Activated naive CD4-positive, alpha-beta T cell treated with Interleukin-2 at 50 U/mL for 16 hours (primary cell): ENCODE results near the gene UCN2.

ENCODE experiments used
- DNase-seq: peaks from one replicate; pipeline ENCODE4 v3.0.0-alpha.2; 2020

UCN2 gene

DNA sequence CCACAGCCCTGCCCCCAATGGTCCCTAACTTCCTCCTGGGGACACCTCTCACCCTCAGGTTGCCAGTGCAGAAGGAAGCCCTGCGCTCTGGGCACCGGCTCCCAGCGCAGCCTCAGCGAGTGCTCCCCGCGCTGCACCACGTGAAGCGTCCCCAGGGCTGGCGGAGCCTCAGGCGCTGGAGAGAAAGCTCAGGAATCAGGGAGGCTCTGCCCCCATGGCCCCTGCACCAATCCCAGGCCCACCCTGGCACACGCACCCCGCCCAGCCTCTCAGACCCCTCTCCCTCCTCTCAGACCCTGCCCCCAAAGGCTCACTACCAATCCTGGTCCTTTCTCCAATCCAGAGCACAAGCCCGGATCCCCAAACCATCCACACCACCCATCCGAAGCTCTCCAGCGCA lies 24.6 kb upstream of the UCN2 start:
- DNase-seq = no peak

DNA sequence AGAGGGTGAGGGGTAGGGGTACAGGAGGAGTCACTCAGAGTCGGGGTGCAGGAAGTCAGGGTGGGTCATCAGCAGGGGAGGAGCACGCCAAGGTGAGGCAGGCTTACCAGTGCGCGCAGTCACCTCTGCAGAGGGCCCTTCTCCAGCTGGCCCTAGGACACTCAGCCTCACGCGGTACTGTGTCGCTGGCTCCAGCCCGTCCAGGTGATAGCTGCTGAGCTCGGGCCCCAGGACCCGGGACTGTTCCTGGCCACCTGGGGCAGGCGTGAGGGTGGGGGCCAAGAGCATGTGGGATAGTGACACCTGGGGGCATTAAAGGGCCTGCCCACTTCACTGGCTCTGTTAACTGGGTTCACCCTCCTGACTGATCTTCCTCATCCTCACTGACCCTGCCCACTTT lies 24.1 kb upstream of the UCN2 start:
- DNase-seq = no peak

DNA sequence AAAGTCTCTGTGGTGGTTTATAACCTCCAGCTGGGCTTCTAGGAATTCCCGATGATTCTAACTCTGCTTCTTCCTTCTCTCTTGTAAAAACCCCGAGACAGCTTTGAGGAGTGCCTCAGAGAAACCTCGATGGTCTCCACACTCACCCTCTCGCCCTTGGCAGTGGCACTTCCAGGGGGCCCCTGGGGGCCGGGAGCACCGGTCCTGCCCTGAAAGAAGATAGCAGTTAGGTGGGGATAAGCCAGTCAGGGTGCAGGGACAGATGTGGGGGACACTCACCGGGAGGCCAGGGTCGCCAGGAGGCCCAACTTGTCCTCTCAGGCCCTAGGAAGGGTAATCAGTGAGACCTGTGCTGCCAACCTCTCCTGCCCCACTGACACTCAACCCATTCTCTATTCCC lies 21.8 kb upstream of the UCN2 start:
- no peak for DNase-seq

DNA sequence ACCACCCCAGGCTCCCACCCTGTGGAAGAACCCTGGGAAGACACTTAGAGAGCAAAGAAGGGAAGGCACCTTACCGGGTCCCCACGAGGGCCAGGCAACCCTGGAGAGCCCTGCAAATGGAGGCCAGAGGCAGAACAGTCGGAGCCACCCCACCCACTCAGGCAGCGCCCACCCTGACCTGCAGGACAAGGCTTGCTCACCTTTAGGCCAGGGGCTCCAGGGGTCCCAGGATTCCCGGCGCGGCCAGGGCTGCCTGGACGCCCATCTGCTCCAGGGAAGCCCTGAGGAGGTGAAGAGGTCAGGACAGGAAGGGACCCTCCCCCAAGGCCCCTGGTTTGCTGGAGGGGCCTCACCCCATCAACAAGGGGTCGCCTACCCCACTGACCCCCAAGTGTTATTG lies 21.3 kb upstream of the UCN2 start:
- DNase-seq = no peak

DNA sequence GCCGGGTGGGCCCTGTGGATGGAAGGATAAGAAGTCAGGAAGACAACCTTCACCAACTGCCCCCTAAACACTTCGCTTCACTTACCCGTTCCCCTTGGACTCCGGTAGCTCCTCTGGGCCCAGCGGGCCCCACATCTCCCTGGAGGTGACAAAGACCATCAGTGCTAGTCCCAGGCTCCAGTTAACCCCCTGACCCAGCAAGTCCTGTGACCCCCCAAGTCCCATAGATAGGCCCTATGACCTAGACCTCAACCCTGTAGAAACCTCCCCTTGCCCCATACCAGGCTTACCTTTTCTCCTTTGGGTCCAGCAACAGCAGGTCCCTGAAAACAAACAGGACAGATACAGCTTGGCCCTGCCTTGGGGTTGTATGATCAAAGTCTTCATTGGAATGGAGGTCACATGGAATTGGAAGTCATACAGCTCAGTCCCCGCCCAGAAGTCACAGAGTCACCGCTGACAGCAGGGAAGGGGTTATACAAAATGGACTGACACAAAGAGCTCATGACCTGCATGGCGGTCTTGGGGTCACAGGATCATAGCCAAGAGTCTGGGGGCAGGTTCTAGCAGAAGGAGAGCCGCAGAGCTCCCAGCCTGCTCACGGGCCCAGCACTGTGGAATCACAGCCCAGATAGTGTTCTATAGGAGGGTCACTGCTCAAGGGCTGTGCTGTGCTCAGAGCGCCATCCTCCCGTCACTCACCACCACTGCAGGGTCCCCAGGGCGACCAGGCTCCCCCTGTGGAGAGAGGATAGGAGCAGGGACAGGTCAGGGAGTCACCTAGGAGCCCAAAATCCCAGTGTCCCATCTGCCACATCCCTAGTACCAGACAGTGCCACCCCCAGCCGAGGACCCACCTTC lies 18.3 kb upstream of the UCN2 start:
- no peak for DNase-seq

DNA sequence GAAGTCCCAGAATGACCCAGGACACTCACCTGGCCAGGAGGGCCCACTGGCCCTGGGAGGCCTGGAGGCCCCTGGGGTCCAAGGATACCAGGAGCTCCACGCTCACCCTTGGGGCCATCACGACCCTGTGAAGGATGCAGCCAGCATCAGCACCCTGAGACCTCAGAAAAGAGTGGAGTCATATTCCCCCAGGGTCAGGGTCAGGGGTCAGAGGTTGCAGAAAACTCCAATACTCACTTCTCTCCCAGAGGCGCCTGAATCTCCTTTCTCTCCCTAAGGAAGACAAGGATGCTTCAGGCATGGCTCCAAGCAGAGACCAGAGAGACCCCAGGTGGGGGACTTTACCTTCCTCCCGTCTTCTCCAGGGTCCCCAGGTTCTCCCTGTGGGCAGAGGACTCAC lies 13.1 kb upstream of the UCN2 start:
- DNase-seq = no peak

DNA sequence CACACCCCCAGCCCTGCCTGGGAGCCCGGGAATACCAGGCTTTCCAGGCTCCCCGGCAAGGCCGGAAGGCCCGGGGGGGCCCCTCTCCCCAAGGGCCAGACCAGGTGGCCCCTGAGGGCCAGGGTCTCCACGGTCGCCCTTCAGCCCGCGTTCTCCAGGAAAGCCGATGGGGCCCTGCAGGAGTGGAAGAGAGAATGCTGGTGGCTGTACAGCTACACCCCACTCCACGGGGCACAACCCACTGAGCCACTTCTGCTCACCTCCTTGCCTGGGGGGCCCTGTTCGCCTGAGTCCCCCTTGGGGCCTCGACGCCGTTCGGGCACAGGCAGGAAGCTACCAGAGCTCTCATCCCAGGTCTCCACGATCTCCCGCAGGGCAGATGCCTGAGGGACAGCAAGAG lies 11.8 kb upstream of the UCN2 start:
- DNase-seq = no peak

DNA sequence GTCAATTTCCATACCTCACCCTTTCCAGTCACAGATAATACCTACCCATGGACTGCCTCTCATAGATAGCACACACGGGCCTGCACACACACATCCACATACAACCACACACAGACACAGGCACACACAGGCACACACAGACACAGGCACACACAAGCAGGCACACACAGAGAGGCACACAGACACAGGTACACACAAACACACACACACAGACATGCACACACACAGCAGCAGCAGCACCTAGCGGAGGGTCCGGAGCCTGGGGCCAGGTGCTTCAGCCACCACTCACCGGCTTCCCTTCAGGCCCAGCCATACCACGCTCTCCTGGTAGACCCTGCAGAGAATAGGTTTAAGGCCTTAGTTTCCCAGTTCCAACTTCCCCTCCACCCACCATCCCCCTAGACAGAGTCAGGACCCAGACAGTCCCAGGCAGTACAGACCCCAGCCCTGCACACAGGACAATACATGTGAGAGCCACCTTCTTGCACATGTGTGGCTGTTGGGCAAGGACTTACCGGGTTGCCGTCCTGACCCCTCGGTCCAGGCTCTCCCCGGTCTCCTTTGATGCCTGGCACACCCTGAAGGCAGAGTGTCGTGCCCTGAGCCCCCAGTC lies 10.5 kb upstream of the UCN2 start:
- no peak for DNase-seq

DNA sequence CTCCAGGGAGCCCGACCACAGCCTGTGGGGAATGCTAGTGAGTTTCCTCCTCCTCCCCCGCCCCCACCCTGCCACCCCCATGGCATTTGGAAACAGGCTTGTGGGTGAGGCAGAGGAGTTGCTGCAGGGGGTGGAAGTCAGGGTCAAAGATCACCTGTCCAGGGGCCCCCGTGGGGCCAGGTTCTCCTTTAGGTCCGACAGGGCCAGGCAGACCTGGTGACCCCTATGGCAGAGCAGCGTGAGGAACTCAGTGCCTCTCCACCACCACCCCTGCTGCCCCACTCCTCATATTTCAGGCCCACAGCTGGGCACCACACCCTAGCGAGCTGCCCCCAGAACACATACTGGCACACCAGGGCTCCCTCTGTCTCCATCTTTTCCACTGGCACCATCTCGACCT lies 8.9 kb upstream of the UCN2 start:
- no peak for DNase-seq

DNA sequence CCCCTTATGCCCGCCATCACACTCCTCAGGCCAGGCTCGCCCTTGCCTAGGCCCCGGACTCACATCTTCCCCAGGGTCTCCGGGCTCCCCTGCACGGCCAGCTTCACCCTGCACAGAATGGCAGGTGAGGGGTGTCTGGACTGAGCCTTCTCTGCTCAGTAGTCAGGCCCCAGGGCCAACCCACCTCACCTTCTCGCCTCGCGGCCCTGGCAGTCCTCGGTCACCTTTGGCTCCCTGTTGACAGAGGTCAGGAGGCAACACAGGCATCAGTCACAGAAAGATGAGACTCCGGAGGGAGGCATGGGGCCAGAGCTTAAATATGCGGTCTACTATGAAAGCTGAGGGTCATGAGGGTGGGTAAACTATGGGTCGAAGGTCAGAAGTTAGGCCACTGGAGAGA lies 8.4 kb upstream of the UCN2 start:
- no peak for DNase-seq

DNA sequence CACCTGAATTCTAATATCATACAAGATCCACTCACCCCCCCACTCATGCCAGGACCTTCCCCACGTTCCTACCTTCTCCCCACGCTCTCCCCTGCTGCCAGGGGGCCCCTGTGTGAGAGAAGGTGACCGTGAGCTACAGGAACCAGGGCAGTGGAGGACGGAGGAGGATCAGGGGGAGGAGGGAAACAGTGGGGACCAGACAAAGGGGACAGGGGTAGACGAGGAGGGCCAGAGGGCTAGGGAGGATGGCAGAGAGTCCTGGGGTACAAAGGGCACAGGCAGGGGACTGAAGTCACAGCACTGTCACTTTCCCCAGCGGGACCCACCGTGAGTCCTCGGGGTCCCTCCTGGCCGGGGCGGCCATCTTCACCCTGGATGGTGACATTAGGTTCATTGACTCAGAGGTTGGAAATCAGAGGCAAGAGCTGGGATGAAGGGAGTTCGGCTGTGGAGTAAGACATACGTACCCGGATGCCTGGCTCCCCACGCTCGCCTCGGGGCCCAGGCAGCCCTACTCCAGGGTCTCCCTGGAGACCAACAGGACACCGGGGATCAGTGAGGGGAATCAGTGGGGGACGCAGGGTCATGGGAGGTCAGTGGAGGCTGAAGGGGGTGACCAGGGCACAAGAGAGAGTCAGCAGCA lies 6.3 kb upstream of the UCN2 start:
- no peak for DNase-seq

DNA sequence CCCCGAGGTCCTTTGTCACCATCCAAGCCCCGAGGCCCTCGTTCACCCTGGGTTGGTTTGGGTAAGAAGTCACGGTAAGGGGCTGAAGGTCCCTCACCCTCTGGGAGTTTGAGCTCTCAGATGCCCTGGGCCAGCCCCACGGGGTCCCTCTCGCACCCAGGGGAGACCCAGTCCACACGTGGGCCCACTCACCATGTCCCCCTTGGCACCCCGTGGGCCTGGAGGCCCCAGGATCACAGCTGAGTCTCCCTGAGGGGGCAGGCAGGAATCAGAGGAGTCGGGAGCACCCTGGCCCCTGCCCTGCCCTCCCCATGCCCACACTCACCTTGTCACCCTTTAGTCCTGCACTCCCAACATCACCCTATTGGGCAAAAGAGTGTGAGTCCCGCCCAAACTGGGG lies 5.8 kb upstream of the UCN2 start:
- DNase-seq = no peak

DNA sequence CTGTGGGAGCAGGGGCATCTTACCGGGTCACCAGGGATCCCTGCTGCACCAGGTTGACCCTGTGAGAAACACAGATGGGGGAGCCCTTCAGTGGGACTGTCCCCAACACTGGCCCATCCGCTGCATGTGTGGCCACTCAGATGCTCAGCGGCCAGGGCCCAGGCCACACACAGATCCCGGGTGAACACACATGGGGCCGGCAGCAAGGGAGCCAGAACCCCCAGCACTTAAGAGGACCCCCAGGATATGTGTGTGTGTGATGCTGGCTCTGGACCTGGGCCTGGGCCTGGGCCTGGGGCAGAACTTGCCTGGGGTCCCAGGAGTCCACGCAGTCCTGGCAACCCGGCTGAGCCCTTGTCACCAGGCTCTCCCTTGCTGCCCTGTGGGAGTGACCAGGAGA lies 4.9 kb upstream of the UCN2 start:
- no peak for DNase-seq

DNA sequence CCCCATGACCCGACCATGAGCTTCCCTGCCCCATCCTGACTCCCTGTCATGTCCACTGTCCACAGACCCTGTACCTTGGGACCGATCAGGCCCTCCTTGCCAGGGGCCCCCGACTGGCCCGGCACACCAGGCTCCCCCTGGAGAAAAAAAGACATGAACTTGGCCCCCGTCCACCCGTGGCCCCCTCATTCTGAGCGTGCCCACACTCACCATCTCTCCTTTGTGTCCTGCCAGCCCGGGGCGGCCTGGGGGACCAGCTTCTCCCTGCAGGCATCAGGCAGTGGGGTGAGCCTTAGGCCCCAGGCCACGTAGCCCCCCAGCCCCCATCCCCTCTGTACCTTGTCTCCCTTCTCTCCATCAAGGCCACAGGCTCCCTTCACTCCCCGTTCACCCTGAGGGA lies 3.9 kb upstream of the UCN2 start:
- DNase-seq = no peak

DNA sequence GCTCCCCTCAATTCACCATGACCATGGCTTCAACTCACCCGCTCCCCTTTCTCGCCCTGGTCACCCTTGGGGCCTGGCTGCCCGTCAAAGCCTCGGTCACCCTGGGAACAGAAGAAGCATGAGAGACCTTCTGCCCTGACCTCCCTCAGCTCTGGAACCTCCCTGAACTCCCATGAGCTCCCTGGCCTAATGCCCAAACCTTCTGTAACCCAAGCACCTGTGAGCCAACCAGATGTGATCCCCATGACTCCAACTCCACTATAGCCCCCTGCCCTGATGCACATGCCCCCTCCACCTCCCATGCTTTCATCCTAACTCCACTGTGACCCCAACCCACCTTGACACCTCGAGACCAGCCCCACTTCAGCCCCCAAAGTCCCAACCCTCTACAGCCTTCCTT lies 3.5 kb upstream of the UCN2 start:
- no peak for DNase-seq

DNA sequence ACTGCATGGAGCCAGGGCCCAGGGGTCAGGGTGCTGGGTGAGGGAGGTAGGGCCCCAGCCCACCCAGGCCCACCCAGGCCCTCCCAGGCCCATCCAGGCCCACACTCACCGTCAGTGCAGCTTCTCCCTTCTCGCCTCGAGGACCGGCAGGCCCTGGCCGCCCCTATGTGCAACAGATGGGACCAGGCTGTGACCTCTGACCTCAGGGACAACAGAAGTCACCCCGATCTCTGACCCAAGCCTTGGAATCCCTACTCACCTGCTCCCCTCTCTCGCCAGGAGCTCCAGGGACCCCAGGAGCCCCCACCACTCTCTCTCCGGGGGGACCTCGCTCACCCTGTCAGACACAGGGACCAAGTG lies 2.8 kb upstream of the UCN2 start:
- DNase-seq = no peak

DNA sequence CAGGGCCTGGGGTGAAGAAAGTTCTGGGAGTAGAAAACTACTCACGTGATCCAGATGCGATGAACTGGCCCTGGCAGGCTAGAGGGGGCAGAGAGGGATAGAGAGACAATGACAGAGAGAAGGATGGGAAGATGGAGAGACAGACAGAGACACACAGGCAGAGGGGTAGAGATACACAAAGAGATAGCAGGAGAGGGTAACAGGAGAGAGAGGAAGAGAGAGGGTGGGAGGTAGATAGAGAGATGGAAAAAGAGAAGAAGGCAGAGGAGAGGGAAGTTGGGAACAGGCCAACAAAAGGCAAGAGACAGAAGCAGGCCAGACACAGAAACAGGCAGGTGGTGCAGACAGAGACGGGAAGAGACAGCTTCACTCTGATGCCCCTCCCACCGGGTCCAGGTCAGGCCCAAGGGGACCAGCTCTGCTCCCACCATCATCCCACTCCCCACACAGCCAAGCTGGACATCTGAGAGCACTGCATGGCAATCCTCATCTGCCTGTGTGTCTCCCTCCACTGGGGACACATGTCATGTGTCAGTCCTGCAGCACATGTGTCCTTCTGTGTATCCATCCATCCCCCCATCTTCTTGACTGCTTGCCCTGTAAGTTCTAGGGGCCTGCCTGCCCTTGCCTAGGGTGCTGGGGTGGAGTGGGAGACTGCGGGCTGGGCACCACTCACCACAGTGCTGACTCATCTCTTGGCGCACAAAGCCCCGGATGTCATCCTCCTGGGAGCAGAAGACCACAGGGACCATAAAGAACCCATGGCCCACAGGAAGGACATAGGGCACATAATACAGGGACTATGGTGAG lies 2.2 kb upstream of the UCN2 start:
- DNase-seq = no peak

DNA sequence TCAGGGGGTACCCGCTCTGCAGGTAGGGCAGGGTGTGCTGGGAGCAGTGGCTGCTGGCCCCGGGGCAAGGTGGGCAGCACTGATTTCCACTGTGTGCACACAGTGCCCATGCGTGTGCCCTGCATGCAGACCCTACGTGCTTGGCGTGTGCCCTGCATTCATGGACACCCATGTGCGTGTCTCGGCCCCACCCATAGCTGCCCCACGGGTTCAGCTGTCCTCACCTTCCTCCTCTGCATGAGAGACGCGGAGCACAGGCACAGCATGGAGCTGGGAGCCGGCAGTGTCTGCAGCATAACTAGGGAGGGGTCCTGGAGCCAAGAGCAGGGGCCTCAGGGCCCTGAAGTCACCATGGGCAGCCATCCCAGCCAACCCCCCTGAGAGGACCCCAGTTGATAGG lies 1.6 kb upstream of the UCN2 start:
- no peak for DNase-seq

DNA sequence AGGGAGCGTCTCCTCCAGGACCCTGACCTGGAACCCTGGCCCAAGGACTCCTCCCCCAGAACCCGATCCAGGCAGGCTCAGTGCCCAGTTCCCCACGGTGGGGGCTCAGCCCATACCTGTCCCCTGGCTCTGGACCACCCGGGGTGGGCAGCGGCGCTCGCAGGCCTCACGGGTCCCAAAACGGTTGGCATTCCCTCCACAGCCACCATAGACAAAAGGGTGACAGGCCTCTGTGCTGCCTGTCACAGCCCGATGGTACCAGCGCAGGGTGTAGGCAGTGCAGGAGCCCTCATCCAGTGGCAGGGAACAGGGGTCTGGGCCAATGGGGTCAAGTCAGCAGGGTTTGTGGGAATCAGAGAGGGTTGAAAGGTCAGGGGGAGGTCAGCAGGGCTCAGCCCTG lies 1.1 kb upstream of the UCN2 start:
- no peak for DNase-seq

DNA sequence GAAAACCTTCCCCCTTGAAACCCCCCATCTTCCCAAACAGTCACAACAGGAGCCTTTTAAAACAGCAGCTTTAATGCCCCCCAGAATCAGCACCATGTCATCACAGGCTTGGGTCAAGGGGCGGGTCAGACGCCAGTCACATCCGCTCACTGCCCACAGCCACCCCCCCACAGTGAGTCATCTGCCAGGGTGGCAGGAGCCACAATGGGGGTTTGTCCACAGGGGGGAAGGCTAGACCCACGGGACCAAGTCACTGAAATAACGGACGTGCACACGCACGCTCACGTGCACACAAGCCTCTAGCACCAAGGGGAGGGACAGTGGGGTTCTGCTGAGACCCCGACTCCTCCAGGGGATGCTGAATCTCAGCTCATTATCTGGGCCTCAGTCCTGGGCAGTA lies 441 bp upstream of the UCN2 start:
- DNase-seq = peak; percentile 22

DNA sequence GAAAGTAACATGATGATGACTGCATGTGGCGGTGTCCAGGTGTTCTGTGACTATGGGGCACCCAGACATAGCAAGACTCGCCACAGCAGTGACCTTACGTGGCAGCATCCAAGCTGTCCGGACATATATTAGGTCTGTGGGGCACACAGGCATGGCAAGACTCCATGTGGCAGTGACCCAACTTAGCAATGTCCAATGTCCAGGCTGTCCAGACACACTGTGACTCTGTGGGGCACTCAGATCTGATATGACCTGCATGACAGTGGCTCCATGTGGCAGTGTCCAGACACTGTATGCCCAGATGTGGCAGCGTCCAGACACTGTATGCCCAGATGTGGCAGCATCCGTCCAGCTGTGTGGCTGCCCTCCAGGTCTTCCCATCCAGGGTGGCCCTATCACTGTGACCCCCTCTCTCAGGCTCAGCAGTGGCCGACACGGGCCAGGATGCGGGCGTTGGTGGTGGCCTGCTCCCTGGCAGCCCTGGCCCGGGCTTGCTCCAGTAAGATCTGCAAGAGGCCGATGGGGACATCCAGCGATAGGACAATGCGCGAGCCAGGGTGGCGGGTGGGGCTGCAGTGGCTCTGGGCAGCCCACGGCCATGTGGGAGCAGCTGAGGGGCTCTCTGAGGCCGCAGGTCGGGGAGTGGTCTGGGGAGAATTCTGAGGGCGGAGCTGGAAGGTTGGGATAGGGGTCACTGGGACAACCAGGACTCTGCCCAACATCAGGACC lies 1.1 kb downstream of the UCN2 start:
- no peak for DNase-seq

DNA sequence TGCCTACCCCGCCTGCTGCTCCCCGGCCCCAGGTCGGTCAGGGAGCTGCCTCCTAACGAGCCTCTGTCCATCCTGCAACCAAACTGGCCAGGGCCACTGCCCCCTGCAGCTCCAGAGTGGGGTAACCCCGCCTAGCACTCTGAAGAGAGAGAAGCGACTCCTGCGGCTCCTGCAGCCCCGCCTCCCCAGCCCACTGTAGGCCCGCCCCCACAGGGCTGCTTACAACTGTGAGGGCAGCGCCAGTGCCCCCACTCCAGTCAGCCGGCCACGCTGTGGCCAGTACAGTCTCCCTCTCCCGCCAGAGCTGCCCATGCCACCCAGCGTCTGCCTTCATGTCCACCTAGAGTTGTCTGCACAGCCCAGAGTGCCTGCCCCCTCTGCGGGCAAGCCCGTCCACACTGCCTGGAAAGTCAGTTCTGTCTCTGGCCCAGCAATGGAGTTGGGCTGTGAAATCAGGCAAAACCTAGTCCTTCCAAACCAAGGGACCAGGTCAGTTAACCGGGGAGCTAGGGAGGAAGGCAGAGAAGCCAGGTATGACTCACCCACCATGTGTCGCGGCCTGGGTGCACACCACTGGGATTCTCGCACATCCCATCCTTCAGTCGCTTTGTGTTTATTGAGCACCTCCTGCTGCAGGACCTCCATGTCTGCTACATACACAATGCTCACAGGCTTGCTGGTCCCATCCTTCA lies 2.4 kb downstream of the UCN2 start:
- DNase-seq = no peak
